HEK293 (cell line): ENCODE results near the gene SF1.

Experiments used
- CTCF ChIA-PET: fragments of 350-600 bp; formaldehyde crosslinking; extraction: SDS; loops from one replicate; lab custom pipeline; 2021; ENCODE audit warnings: antibody characterized with exemption; lab: Yijun Ruan, JAX
- POLR2A ChIA-PET: fragments of 300-600 bp; formaldehyde crosslinking; extraction: SDS; loops from one replicate; lab custom pipeline; 2020; ENCODE audit warnings: antibody characterized with exemption, inconsistent platforms; lab: Yijun Ruan, JAX
- H3K27ac ChIP-seq: fragments of 200-500 bp; sonication (Bioruptor generic); 2 replicates; pipeline ENCODE4 v1.5.1; 2014; ENCODE audit warnings: low read depth, low read length, control low read depth, inconsistent platforms; ENCODE audit errors: extremely low read depth
- H3K36me3 ChIP-seq, 2 experiments: fragments of 200-500 bp in 1 of 2; sonication (Bioruptor generic) in 1 of 2; 1 replicate in 1 of 2; 2 replicates in 1 of 2; pipeline ENCODE4 v1.5.1; 2014 to 2017; ENCODE audit warnings: inconsistent platforms in 2 of 2, low read length in 2 of 2; ENCODE audit not compliant: control insufficient read depth in 2 of 2, insufficient read depth in 1 of 2
- H3K4me1 ChIP-seq: fragments of 200-500 bp; sonication (Bioruptor generic); 2 replicates; pipeline ENCODE4 v1.5.1; 2014; ENCODE audit warnings: mild to moderate bottlenecking, low read length, inconsistent platforms; ENCODE audit not compliant: control insufficient read depth, insufficient read depth
- H3K4me3 ChIP-seq: 2 replicates; pipeline ENCODE4 v1.5.1; 2011; ENCODE audit warnings: low read depth, mild to moderate bottlenecking, control low read depth, low read length, moderate library complexity
- H3K9me3 ChIP-seq: fragments of 200-500 bp; sonication (Bioruptor generic); 2 replicates; pipeline ENCODE4 v1.5.1; 2014; ENCODE audit warnings: low read depth, low read length, inconsistent platforms; ENCODE audit not compliant: control insufficient read depth, insufficient read depth
- FEZF1 ChIP-seq: fragments of 450-650 bp; formaldehyde crosslinking; IDR thresholded peaks from 2 replicates; pipeline ENCODE4 v1.5.1; 2016; ENCODE audit warnings: missing biosample characterization, missing genetic modification characterization
- GLIS2 ChIP-seq: fragments of 450-650 bp; formaldehyde crosslinking; IDR thresholded peaks from 2 replicates; pipeline ENCODE4 v1.5.1; 2016; ENCODE audit warnings: missing biosample characterization, missing genetic modification characterization
- KLF10 ChIP-seq: fragments of 450-650 bp; IDR thresholded peaks from 2 replicates; pipeline ENCODE4 v1.5.1; 2018; ENCODE audit warnings: missing biosample characterization, mild to moderate bottlenecking, missing genetic modification characterization
- KLF7 ChIP-seq: fragments of 450-650 bp; formaldehyde crosslinking; IDR thresholded peaks from 2 replicates; pipeline ENCODE4 v1.5.1; 2016; ENCODE audit warnings: missing biosample characterization, missing genetic modification characterization, borderline replicate concordance
- SALL2 ChIP-seq: fragments of 450-650 bp; formaldehyde crosslinking; IDR thresholded peaks from 2 replicates; pipeline ENCODE4 v1.5.0; 2017; ENCODE audit warnings: missing biosample characterization, mild to moderate bottlenecking, missing genetic modification characterization, borderline replicate concordance
- SP7 ChIP-seq: fragments of 450-650 bp; formaldehyde crosslinking; IDR thresholded peaks from 2 replicates; pipeline ENCODE4 v1.5.1; 2016; ENCODE audit warnings: missing biosample characterization, missing genetic modification characterization
- YY1 ChIP-seq: fragments of 450-650 bp; formaldehyde crosslinking; IDR thresholded peaks from 2 replicates; pipeline ENCODE4 v1.5.1; 2018; ENCODE audit warnings: missing biosample characterization, missing genetic modification characterization
- ZNF121 ChIP-seq: fragments of 450-650 bp; formaldehyde crosslinking; IDR thresholded peaks from 2 replicates; pipeline ENCODE4 v1.5.1; 2016; ENCODE audit warnings: missing biosample characterization, missing genetic modification characterization
- ZNF138 ChIP-seq: fragments of 450-650 bp; formaldehyde crosslinking; IDR thresholded peaks from 2 replicates; pipeline ENCODE4 v1.5.1; 2016; ENCODE audit warnings: missing biosample characterization, missing genetic modification characterization, borderline replicate concordance
- ZNF146 ChIP-seq: fragments of 450-650 bp; formaldehyde crosslinking; IDR thresholded peaks from 2 replicates; pipeline ENCODE4 v1.5.1; 2016; ENCODE audit warnings: missing biosample characterization, missing genetic modification characterization
- ZNF335 ChIP-seq: fragments of 450-650 bp; formaldehyde crosslinking; conservative IDR thresholded peaks from 2 replicates; pipeline ENCODE4 v1.5.1; 2016; ENCODE audit warnings: missing biosample characterization, missing genetic modification characterization
- ZNF394 ChIP-seq: fragments of 450-650 bp; formaldehyde crosslinking; IDR thresholded peaks from 2 replicates; pipeline ENCODE4 v1.5.1; 2016; ENCODE audit warnings: missing biosample characterization, missing genetic modification characterization, mild to moderate bottlenecking, moderate library complexity, borderline replicate concordance
- ZNF518A ChIP-seq: fragments of 450-650 bp; formaldehyde crosslinking; conservative IDR thresholded peaks from 2 replicates; pipeline ENCODE4 v1.5.1; 2016; ENCODE audit warnings: low read depth, missing biosample characterization, missing genetic modification characterization
- ZNF558 ChIP-seq: fragments of 450-650 bp; formaldehyde crosslinking; IDR thresholded peaks from 2 replicates; pipeline ENCODE4 v1.5.1; 2016; ENCODE audit warnings: missing biosample characterization, missing genetic modification characterization
- ZNF596 ChIP-seq: fragments of 450-650 bp; IDR thresholded peaks from 2 replicates; pipeline ENCODE4 v1.5.0; 2018; ENCODE audit warnings: missing biosample characterization, mild to moderate bottlenecking, missing genetic modification characterization, moderate library complexity
- ZNF621 ChIP-seq: fragments of 450-650 bp; formaldehyde crosslinking; IDR thresholded peaks from 2 replicates; pipeline ENCODE4 v1.5.1; 2017; ENCODE audit warnings: missing biosample characterization, missing genetic modification characterization
- ZNF785 ChIP-seq: fragments of 450-650 bp; formaldehyde crosslinking; IDR thresholded peaks from 2 replicates; pipeline ENCODE4 v1.5.1; 2016; ENCODE audit warnings: missing biosample characterization, missing genetic modification characterization
- ZNF830 ChIP-seq: fragments of 450-650 bp; IDR thresholded peaks from 2 replicates; pipeline ENCODE4 v1.5.0; 2018; ENCODE audit warnings: missing biosample characterization, missing genetic modification characterization, low read depth, mild to moderate bottlenecking, moderate library complexity
- TF ChIP-seq, protein P1 (sequence below): fragments of 450-650 bp; formaldehyde crosslinking; IDR thresholded peaks from 2 replicates; pipeline ENCODE4 v1.5.1; 2017; ENCODE audit warnings: missing biosample characterization, mild to moderate bottlenecking, missing genetic modification characterization, moderate library complexity
- TF ChIP-seq, protein P2 (sequence below): fragments of 450-650 bp; formaldehyde crosslinking; IDR thresholded peaks from 2 replicates; pipeline ENCODE4 v1.5.1; 2017; ENCODE audit warnings: missing biosample characterization, missing genetic modification characterization

The SF1 gene

GRCh38 chr11:64764040-64764611, 14.2 kb downstream of the SF1 start (continued):
- no peak for TF ChIP-seq ZNF518A (tag by site-specific recombination)

DNA sequence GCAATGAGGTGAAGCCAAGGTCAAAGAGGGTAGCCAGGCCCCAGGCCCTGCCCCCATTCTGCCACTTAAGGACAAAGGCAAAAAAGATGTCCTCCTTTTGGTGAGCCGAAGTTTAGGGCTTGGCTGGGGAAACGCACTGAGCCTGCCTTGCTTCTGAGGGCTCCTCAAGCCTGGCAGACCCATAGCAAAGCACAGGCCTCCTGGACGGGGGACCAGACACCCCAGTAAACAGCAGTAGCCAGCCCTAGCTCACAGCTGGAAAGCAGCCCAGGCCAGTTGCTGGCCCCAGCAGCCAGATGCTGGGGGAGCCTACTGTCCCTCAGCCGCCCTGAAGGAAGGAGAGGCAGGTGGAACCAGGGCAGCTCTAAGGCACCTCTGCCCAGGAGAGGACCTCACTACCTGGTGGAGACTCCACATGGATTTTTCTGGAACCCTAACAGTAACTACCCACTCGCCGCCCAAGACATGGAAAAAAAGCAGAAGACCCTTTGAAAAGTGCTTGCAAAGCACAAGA, 14.8 kb downstream of the SF1 start:
- Histone ChIP-seq H3K4me1 (peaks cover 7% of the 10 kb centered on the region), H3K27ac (peak overlapping the region; percentile 18), H3K9me3 (no peaks in the 10 kb centered on the region), H3K36me3 (peaks cover 0 to 68% of the 10 kb centered on the region in 2 experiments; a peak in 2 of 3 replicates), H3K4me3 (no peak overlapping the region)
- ChIA-PET CTCF (interaction anchor here (0.6 to 4.0 kb wide), 5 partner anchors 10 to 125 kb away, joined by 3 to 22 read pairs (median 4); partner anchors contain the start of gene RASGRP2), POLR2A (interaction anchor here (0.5 to 5.8 kb wide), 6 partner anchors 9 to 80 kb away, joined by 3 to 42 read pairs (median 4); partner anchors contain the start of gene SF1)
- TF ChIP-seq, protein P1, sequence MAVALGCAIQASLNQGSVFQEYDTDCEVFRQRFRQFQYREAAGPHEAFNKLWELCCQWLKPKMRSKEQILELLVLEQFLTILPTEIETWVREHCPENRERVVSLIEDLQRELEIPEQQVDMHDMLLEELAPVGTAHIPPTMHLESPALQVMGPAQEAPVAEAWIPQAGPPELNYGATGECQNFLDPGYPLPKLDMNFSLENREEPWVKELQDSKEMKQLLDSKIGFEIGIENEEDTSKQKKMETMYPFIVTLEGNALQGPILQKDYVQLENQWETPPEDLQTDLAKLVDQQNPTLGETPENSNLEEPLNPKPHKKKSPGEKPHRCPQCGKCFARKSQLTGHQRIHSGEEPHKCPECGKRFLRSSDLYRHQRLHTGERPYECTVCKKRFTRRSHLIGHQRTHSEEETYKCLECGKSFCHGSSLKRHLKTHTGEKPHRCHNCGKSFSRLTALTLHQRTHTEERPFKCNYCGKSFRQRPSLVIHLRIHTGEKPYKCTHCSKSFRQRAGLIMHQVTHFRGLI (tag by site-specific recombination): no peak
- no peak for TF ChIP-seq SP7 (tag by site-specific recombination)
- no peak for TF ChIP-seq ZNF558 (tag by site-specific recombination)
- peak; percentile 44 for TF ChIP-seq GLIS2 (tag by site-specific recombination)
- TF ChIP-seq YY1 (tag by site-specific recombination): 0 out of 2 replicates have a peak, but pooled peaks have one; percentile 9
- TF ChIP-seq ZNF785 (tag by site-specific recombination): no peak
- TF ChIP-seq ZNF138: no peak

DNA sequence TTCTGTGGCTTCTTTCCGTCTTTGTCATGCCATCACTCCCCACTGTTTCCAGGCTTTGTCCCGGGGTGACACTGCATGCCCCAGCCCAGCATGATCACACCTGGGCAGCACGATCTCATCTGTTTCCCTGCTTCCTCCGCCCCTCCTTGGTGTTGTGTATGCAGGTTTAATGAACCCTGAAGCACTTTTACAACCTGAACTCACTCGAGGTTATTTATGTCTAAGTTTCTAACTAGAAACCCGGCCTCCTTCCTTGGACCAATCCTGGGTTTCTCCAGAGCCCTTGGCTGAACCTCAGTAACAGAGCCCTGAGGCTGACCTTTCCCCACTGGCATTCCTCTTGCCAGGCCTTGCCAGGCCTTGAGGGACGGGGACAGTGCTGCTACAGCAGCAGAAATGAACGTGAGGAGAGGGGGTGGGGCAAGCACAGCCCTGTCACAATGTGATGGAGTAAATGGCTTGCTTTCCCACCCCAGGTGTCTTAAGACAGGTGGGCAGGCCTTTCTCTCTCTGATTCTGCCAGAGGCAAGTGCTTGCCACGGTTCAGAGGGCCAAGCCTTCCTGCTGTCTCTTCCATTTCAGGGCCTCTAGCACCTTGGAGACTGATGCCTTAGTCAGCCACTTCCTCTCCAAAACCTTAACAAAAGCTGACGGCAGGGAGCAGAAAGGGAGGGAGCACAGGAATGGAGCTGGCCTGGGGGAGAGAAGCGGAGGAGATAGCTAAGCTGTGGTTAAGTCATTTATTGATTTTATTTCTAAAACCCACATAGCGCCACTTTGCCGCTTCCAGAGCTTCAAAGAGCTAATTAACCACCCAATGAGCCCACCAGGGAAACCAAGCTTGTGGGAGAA, 15.4 kb downstream of the SF1 start:
- Histone ChIP-seq H3K4me1 (peaks cover 7% of the 10 kb centered on the region), H3K9me3 (no peaks in the 10 kb centered on the region), H3K36me3 (peaks cover 0 to 61% of the 10 kb centered on the region in 2 experiments; a peak in 2 of 3 replicates), H3K27ac (peak overlapping the region; percentile 18), H3K4me3 (no peak overlapping the region)
- ChIA-PET CTCF (interaction anchor here (0.5 to 4.0 kb wide), 5 partner anchors 14 to 131 kb away, joined by 3 to 22 read pairs (median 3); partner anchors contain the start of gene RASGRP2), POLR2A (interaction anchor here (0.5 to 5.8 kb wide), 8 partner anchors 9 to 79 kb away, joined by 3 to 42 read pairs (median 4); partner anchors contain the start of gene SF1)
- TF ChIP-seq ZNF121 (no peak), ZNF830 (tag by site-specific recombination) (no peak), ZNF146 (tag by site-specific recombination) (no peak), ZNF394 (tag by site-specific recombination) (peak; percentile 89), FEZF1 (peak; percentile 92), KLF7 (peak; percentile 47; the same call in 1 of the 2 replicates), ZNF621 (no peak), ZNF596 (tag by site-specific recombination) (no peak), SALL2 (no peak), ZNF335 (tag by site-specific recombination) (no peak), SP7 (tag by site-specific recombination) (peak; percentile 80), KLF10 (tag by site-specific recombination) (peak; percentile 58; the same call in 1 of the 2 replicates)
- TF ChIP-seq, protein P2, sequence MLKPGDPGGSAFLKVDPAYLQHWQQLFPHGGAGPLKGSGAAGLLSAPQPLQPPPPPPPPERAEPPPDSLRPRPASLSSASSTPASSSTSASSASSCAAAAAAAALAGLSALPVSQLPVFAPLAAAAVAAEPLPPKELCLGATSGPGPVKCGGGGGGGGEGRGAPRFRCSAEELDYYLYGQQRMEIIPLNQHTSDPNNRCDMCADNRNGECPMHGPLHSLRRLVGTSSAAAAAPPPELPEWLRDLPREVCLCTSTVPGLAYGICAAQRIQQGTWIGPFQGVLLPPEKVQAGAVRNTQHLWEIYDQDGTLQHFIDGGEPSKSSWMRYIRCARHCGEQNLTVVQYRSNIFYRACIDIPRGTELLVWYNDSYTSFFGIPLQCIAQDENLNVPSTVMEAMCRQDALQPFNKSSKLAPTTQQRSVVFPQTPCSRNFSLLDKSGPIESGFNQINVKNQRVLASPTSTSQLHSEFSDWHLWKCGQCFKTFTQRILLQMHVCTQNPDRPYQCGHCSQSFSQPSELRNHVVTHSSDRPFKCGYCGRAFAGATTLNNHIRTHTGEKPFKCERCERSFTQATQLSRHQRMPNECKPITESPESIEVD (tag by site-specific recombination): peak; percentile 42; the same call in 1 of the 2 replicates
